Renal pelvis (tissue), 4 donors: ENCODE data around the gene EEFSEC. TPM values are rescaled to one million over a fixed set of nuclear protein-coding genes. Genes with fewer than 3 reads are reported as not detected.

Source experiments
- DNase-seq: peaks from one replicate; pipeline ENCODE4 v3.0.0-alpha.2; 2013
- polyA plus RNA-seq, 3 donors: library from polyadenylated mRNA; unstranded; fragments of 120-200 nt; gene quantifications; one replicate each; pipeline ENCODE4 v1.2.1, GENCODE V29; 2013; ENCODE audit not compliant: insufficient read length in 3 of 3

The EEFSEC gene
- polyA plus RNA-seq, 3 donors, result 24.2 to 30.3 (median 27.7) TPM

GRCh38 chr3:128408012-128408692 lies 254.9 kb downstream of the EEFSEC start:
- DNase-seq, result no peak

- DNase-seq, result no peak
These were observed 255.7 kb downstream of the EEFSEC start for GRCh38 chr3:128408693-128409623.

- no peak for DNase-seq
These were observed 256.6 kb downstream of the EEFSEC start for GRCh38 chr3:128409624-128410581.

GRCh38 chr3:128410669-128411573 lies 257.6 kb downstream of the EEFSEC start:
- no peak for DNase-seq

- no peak for DNase-seq
These were observed 258.3 kb downstream of the EEFSEC start for GRCh38 chr3:128411574-128412064.

- DNase-seq, result no peak
These were observed 259.1 kb downstream of the EEFSEC start for GRCh38 chr3:128412180-128413002.

GRCh38 chr3:128413003-128413370 lies 259.7 kb downstream of the EEFSEC start:
- DNase-seq, result no peak

GRCh38 chr3:128413413-128414205 lies 260.3 kb downstream of the EEFSEC start:
- DNase-seq, result no peak

GRCh38 chr3:128415200-128415772 lies 262.0 kb downstream of the EEFSEC start:
- DNase-seq, result no peak

GRCh38 chr3:128415773-128416577 lies 262.7 kb downstream of the EEFSEC start:
- DNase-seq, result no peak

GRCh38 chr3:128416578-128417211 lies 263.4 kb downstream of the EEFSEC start:
- DNase-seq, result no peak

GRCh38 chr3:128418900-128419299 lies 265.6 kb downstream of the EEFSEC start:
- no peak for DNase-seq

GRCh38 chr3:128419311-128419710 lies 266.0 kb downstream of the EEFSEC start:
- DNase-seq, result no peak

GRCh38 chr3:128420289-128420688 lies 267.0 kb downstream of the EEFSEC start:
- no peak for DNase-seq

- no peak for DNase-seq
These were observed 267.6 kb downstream of the EEFSEC start for GRCh38 chr3:128420720-128421438.

- DNase-seq, result no peak
These were observed 268.2 kb downstream of the EEFSEC start for GRCh38 chr3:128421439-128421836.
